Activated T-cell treated with anti-CD3 and anti-CD28 coated beads, Interleukin-2, amount 50 U/mL, for 1 hour (primary cell): Measurements from ENCODE around the gene RAB33A.

ENCODE experiments used
- DNase-seq: peaks from one replicate; pipeline ENCODE4 v3.0.0-alpha.2; 2020

RAB33A gene

DNA sequence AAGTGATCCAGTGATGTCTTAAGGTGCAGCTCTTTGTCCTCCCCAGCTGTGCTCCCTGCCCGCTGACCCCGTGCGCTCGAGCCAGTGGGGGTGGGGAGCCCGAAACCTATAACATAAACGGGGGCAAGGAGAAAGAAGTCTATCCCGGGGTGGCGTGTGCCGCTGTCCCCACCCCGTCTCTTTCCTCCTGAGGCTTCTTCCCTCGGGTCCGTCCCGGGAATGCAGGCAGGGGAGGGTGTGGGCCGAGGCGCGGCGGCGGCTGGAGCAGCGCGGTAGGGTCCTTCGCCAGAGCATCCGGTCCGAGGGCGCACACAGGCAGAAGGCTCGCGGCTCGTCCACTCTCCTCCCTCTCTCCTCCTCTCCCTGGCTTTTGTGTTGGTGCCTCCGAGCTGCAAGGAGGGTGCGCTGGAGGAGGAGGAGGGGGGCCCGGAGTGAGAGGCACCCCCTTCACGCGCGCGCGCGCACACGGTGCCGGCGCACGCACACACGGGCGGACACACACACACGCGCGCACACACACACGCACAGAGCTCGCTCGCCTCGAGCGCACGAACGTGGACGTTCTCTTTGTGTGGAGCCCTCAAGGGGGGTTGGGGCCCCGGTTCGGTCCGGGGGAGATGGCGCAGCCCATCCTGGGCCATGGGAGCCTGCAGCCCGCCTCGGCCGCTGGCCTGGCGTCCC is at the start of gene RAB33A:
Gene RAB33A (plus strand): TSS at position 517 of the 681 bp plus-strand sequence. CDS start 101 bp downstream, at position 618.
- DNase-seq, result peak; percentile 52

- DNase-seq, result no peak
Observed at GRCh38 chrX:130124577-130124976, 47.2 kb upstream of the RAB33A start.

- no peak for DNase-seq
Observed at GRCh38 chrX:130125091-130125874, 46.5 kb upstream of the RAB33A start.

DNA sequence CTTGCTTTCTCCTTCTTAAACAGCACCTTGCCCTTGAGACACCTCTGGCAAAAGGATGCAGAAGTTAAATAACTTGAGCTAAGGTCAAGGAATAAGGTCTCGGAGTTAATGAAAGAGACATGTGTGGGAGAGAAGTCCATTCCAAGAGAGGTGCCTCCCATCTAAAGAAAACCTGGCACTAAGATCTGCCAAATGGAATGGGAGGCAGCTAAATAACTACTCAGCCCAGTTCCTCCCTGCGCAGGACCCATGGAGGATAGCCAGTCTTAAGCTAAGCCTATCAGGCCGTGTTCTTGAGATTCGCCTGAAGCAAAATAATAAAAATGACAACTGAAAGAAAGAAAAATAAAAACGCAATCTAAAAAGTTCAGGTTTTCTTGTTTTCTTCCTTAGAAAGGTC is 40.8 kb upstream of the RAB33A start:
- no peak for DNase-seq

GRCh38 chrX:130136496-130136895 is 35.3 kb upstream of the RAB33A start:
- no peak for DNase-seq

- DNase-seq, result no peak
Observed at GRCh38 chrX:130136961-130137360, 34.8 kb upstream of the RAB33A start.

GRCh38 chrX:130139474-130140201 is 32.1 kb upstream of the RAB33A start:
- DNase-seq, result no peak

- no peak for DNase-seq
Observed at GRCh38 chrX:130144509-130144908, 27.3 kb upstream of the RAB33A start.

- DNase-seq, result no peak
Observed at GRCh38 chrX:130145123-130145522, 26.6 kb upstream of the RAB33A start.

GRCh38 chrX:130147631-130148030 is 24.1 kb upstream of the RAB33A start:
- DNase-seq, result no peak

GRCh38 chrX:130155564-130155963 is 16.2 kb upstream of the RAB33A start:
- no peak for DNase-seq

- no peak for DNase-seq
Observed at GRCh38 chrX:130158311-130158710, 13.5 kb upstream of the RAB33A start.

DNA sequence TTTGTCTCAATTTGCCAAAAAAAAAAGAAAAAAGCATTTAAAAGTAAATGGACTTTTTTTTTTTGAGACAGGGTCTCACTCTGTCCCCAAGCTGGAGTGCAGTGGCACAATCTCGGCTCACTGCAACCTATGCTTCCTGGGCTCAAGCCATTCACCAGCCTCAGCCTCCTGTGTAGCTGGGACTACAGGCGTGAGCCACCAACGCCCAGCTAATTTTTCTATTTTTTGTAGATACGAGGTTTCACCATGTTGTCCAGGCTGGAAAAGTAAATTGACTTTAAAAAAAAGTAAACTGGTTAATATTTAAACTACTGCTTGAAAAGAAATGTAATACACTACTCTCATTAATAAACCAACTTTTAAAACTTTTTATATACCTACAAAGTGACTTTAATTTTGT is 12.0 kb upstream of the RAB33A start:
- no peak for DNase-seq

GRCh38 chrX:130162094-130162735 is 9.5 kb upstream of the RAB33A start:
- no peak for DNase-seq

DNA sequence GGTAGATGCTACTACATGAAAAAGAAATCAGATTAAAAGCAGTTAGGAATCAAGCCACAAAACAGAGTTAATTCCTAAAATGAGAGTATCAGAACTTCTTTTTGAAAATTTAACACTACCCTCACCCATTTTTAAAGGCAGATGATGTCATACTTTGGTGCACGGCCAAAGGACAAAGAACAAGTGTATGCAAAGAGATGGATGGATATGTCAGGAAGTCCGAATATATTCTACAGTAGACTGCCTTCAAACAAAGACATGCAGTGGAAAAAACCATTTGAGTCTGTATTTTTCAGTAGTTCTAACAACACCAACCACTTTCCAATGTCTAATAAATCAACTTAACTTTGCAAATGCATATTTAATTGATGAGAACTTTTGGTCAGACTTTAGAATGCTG is 8.4 kb upstream of the RAB33A start:
- no peak for DNase-seq

DNA sequence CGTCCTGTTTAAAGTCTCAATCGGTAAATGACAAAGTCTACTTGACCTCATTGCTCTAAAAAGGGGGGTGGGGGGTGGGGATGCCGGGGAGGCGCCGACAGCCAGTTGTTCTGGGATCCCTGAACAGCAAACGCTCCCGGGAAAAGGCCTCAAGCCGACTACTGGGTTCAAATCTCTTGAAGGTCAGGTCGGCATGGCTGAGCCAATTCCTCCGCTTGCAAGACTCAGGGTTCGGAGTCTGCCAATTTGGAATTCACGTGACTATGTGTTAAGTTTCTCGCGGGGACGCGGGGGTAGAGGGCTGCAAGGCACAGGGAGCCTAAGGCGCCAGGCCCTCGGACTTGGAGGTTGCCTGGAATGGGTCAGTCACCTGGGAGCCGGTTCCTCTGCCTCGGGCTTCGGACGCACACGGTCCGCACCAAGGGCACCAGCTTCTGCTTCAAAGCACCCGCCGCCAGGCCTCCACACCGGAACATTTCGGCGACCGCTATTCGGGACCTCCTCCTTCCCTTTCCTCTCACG is 6.5 kb upstream of the RAB33A start:
- no peak for DNase-seq

- peak; percentile 84 for DNase-seq
Observed at GRCh38 chrX:130165703-130166502, 5.9 kb upstream of the RAB33A start, which contains the start of gene AIFM1. TSS of gene AIFM1 (minus strand) at chrX:130165841. CDS start at chrX:130165656, 185 bp downstream.

GRCh38 chrX:130166503-130166777 is 5.3 kb upstream of the RAB33A start:
- DNase-seq, result no peak

DNA sequence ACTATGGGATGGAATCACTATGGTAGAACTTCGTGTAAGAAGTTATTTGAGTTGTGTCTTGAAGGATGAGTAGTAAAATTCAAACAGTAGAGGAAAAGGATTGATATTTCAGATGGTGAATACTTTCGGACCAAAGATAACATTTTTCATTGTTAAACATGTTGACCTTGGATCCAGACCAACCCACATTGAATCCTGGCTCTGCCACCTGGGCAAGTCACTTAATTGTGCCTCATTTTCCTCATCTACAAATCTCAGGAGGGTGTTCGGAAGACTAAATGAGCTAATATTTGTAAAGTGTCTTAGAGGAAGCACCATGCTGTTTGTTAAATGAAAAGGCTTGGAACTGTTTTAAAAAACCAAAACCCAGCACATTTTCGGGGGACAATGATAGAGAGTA is 4.7 kb upstream of the RAB33A start:
- no peak for DNase-seq

- DNase-seq, result peak; percentile 65
Observed at GRCh38 chrX:130170752-130171445, 863 bp upstream of the RAB33A start.

DNA sequence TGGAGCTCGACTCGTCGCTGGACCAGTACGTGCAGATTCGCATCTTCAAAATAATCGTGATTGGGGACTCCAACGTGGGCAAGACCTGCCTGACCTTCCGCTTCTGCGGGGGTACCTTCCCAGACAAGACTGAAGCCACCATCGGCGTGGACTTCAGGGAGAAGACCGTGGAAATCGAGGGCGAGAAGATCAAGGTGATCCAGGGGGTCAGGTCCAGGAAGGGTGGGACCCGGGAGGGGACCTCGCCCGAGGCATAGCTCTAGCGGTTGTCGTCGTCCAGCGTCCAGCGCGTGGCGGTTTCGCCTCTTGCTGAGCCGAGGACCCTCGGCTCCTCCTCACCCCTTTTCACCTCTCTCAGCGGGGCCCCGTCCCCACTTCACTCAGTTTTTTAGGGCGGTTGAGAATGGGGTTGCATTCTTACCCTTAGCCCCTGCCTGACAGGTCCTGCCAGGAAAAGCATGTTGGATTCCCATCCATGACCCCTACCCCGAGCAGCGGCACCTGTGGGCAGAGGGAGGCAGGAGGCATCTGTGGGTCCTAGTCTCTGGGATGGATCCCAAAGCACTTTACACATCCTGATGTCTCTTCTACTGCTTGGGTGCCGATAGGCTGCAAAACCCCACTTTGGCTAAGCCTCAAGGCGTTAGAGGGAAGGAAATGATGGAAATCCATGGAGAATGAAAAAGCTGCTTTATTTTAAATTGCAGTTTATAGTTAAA is 524 bp downstream of the RAB33A start:
- no peak for DNase-seq
